HCT116 (cell line): ENCODE results near the gene VTN. TPM values are rescaled to one million over a fixed set of nuclear protein-coding genes. Genes with fewer than 3 reads are reported as not detected.
A peak's percentile ranks its signal among the peaks of the same experiment; 100 is the strongest.

Experiments used
- ATAC-seq: fragments of 200-7000 bp; cut with Tn5 transposase; 2 replicates; pipeline ENCODE4 v1.9.1; 2020; ENCODE audit warnings: mild to moderate bottlenecking, moderate library complexity
- BruUV-seq: library from RNA; stranded (reverse); fragments of 400-500 nt; replicated peaks from 2 replicates; lab custom pipeline; 2021; lab: Mats Ljungman, UMichigan
- CTCF ChIA-PET: fragments of 300-600 bp; sonication (Branson Sonifier 250); formaldehyde crosslinking; loops from one replicate; lab custom pipeline; 2021; ENCODE audit warnings: antibody characterized with exemption; lab: Charles Lee
- POLR2A ChIA-PET: fragments of 300-600, 350-600 bp; sonication (Branson Sonifier 250); formaldehyde crosslinking; loops from one replicate; lab custom pipeline; 2021; ENCODE audit warnings: antibody characterized with exemption; lab: Charles Lee
- RAD21 ChIA-PET, 2 experiments: fragments of 300-600 bp; sonication (Branson Sonifier 250); formaldehyde crosslinking; loops; one replicate each; lab custom pipeline; 2023; ENCODE audit warnings: low total read pairs in 2 of 2; ENCODE audit not compliant: uncharacterized antibody in 2 of 2, unreplicated experiment in 2 of 2, low non-redundant PET in 1 of 2; lab: Charles Lee
- DNase-seq: peaks from one replicate; pipeline ENCODE4 v3.0.0-alpha.2; 2010; ENCODE audit warnings: low read depth, low spot score
- H2AFZ ChIP-seq: fragments of 200-600 bp; shearing (Covaris generic), sonication (generic); 2 replicates; pipeline ENCODE4 v1.6.1; 2017; ENCODE audit warnings: low read depth, mixed run types, mixed read lengths, antibody characterized with exemption, low read length; ENCODE audit not compliant: poor library complexity, severe bottlenecking
- H3K27ac ChIP-seq: 2 replicates; pipeline ENCODE4 v1.5.1; 2012; ENCODE audit warnings: low read depth, low read length
- H3K27me3 ChIP-seq: fragments of 200-600 bp; sonication (generic); 2 replicates; pipeline ENCODE4 v1.6.1; 2016; ENCODE audit warnings: mixed run types, low read length, mixed read lengths; ENCODE audit not compliant: insufficient read depth
- H3K36me3 ChIP-seq, 2 experiments: fragments of 200-500 bp in 1 of 2; fragments of 200-600 bp in 1 of 2; sonication (Bioruptor generic) in 1 of 2; sonication (generic) in 1 of 2; 2 replicates each; pipeline versions ENCODE4 v1.5.1 to v1.6.1; 2014 to 2016; ENCODE audit warnings: low read length in 2 of 2, inconsistent platforms in 1 of 2, mixed read lengths in 1 of 2, mixed run types in 1 of 2; ENCODE audit not compliant: insufficient read depth in 2 of 2, control insufficient read depth in 1 of 2
- H3K4me1 ChIP-seq, 2 experiments: fragments of 200-600 bp in 1 of 2; sonication (generic) in 1 of 2; 2 replicates each; pipeline versions ENCODE4 v1.5.1 to v1.6.1; 2012 to 2017; ENCODE audit warnings: low read length in 2 of 2, inconsistent platforms in 1 of 2, mild to moderate bottlenecking in 1 of 2, mixed read lengths in 1 of 2, mixed run types in 1 of 2, moderate library complexity in 1 of 2; ENCODE audit not compliant: insufficient read depth in 2 of 2, control insufficient read depth in 1 of 2
- H3K4me2 ChIP-seq: fragments of 200-600 bp; sonication (generic); 2 replicates; pipeline ENCODE4 v1.6.1; 2017; ENCODE audit warnings: mixed run types, low read length, mixed read lengths
- H3K4me3 ChIP-seq, 2 experiments: fragments of 200-600 bp in 1 of 2; sonication (generic) in 1 of 2; replicated peaks in 1 of 2; 2 replicates each; pipeline ENCODE4 v1.5.1; 2011 to 2016; ENCODE audit warnings: low read length in 2 of 2, control low read depth in 1 of 2, low read depth in 1 of 2, mild to moderate bottlenecking in 1 of 2, mixed read lengths in 1 of 2, mixed run types in 1 of 2
- H3K79me2 ChIP-seq: fragments of 200-600 bp; sonication (generic); 2 replicates; pipeline ENCODE4 v1.6.1; 2017; ENCODE audit warnings: mild to moderate bottlenecking, mixed run types, low read length, moderate library complexity, mixed read lengths; ENCODE audit not compliant: insufficient read depth
- H3K9ac ChIP-seq: fragments of 200-600 bp; sonication (generic); 2 replicates; pipeline ENCODE4 v1.6.1; 2016; ENCODE audit warnings: low read length, mixed read lengths
- H3K9me2 ChIP-seq: fragments of 200-600 bp; sonication (generic), shearing (Covaris generic); 2 replicates; pipeline ENCODE4 v1.6.1; 2017; ENCODE audit warnings: mixed run types, mild to moderate bottlenecking, moderate library complexity; ENCODE audit not compliant: insufficient read depth
- H3K9me3 ChIP-seq, 2 experiments: fragments of 200-500 bp in 1 of 2; fragments of 200-600 bp in 1 of 2; sonication (Bioruptor generic) in 1 of 2; sonication (generic) in 1 of 2; 2 replicates each; pipeline ENCODE4 v1.6.1; 2014 to 2017; ENCODE audit warnings: low read length in 2 of 2, mixed read lengths in 2 of 2, inconsistent platforms in 1 of 2, low read depth in 1 of 2, mild to moderate bottlenecking in 1 of 2, mixed run types in 1 of 2, moderate library complexity in 1 of 2; ENCODE audit not compliant: control insufficient read depth in 1 of 2, insufficient read depth in 1 of 2
- H4K20me1 ChIP-seq: fragments of 200-600 bp; sonication (generic), shearing (Covaris generic); 2 replicates; pipeline ENCODE4 v1.6.1; 2017; ENCODE audit warnings: mixed run types, mild to moderate bottlenecking, moderate library complexity; ENCODE audit not compliant: insufficient read depth
- ATF3 ChIP-seq: IDR thresholded peaks from 2 replicates; pipeline ENCODE4 v1.6.1; 2012
- CTCF ChIP-seq, 3 experiments: fragments of 200-600 bp in 1 of 3; sonication (generic) in 1 of 3; IDR thresholded peaks in 2 of 3; conservative IDR thresholded peaks in 1 of 3; 2 replicates each; pipeline ENCODE4 v1.5.1; 2012 to 2017; ENCODE audit warnings: low read depth in 2 of 3, low read length in 2 of 3, antibody characterized with exemption in 1 of 3, borderline replicate concordance in 1 of 3, control low read depth in 1 of 3, mild to moderate bottlenecking in 1 of 3, mixed read lengths in 1 of 3, mixed run types in 1 of 3, moderate library complexity in 1 of 3; ENCODE audit not compliant: insufficient read depth in 1 of 3
- EZH2 ChIP-seq: fragments of 200-600 bp; sonication (generic); IDR thresholded peaks from 2 replicates; pipeline ENCODE4 v1.6.1; 2017; ENCODE audit warnings: antibody characterized with exemption, mixed run types
- JUND ChIP-seq: IDR thresholded peaks from 2 replicates; pipeline ENCODE4 v1.6.1; 2012
- REST ChIP-seq: IDR thresholded peaks from 2 replicates; pipeline ENCODE4 v1.6.1; 2012; ENCODE audit warnings: low read depth
- TCF7L2 ChIP-seq: IDR thresholded peaks from 2 replicates; pipeline ENCODE4 v1.7.0; 2011; ENCODE audit warnings: borderline replicate concordance, inconsistent platforms; ENCODE audit not compliant: insufficient read depth, insufficient read length; ENCODE audit errors: extremely low read depth
- ZNF274 ChIP-seq: fragments of 200-500 bp; sonication (Bioruptor generic); IDR thresholded peaks from 2 replicates; pipeline ENCODE4 v1.6.1; 2014; ENCODE audit warnings: mild to moderate bottlenecking, low read depth, low read length, inconsistent platforms
- intact Hi-C: fragments of 100-400 bp; cut with micrococcal nuclease; formaldehyde crosslinking; loops from 2 replicates; pipeline ENCODE4 v1.10.0; 2022
- total RNA-seq: library from RNA; stranded (reverse); gene quantifications from one replicate; pipeline ENCODE4 v1.2.1, GENCODE V29; 2021; ENCODE audit not compliant: unreplicated experiment
- TF ChIP-seq, protein P1 (sequence below): IDR thresholded peaks from 2 replicates; pipeline ENCODE4 v1.6.1; 2012

Gene VTN
- total RNA-seq, 1 experiment from 2014 or later: 1.5 TPM

- ChIA-PET RAD21 (no interaction called here), CTCF (no interaction called here), POLR2A (no interaction called here)
- no peak overlapping the region for H3K9ac ChIP-seq
- H3K9me2 ChIP-seq: no peaks in the 10 kb centered on the region
- H3K9me3 ChIP-seq: no peaks in the 10 kb centered on the region
- intact Hi-C loops: no loop called here
- no peak overlapping the region for H2AFZ ChIP-seq
- no peak overlapping the region for H3K27ac ChIP-seq
- H3K4me2 ChIP-seq: 0 out of 2 replicates have a peak overlapping the region, but pooled peaks have one; percentile 7
- no TSS peak for BruUV-seq
- DNase-seq (no peak), ATAC-seq (peak; percentile 21; the same call in 1 of the 2 replicates)
- H3K27me3 ChIP-seq: no peaks in the 10 kb centered on the region
- H3K4me1 ChIP-seq: peaks cover 0 to 9% of the 10 kb centered on the region in 2 experiments; a peak in 2 of 4 replicates
- H3K79me2 ChIP-seq: no peaks in the 10 kb centered on the region
- no peak overlapping the region for H3K4me3 ChIP-seq
- TF ChIP-seq, protein P1, sequence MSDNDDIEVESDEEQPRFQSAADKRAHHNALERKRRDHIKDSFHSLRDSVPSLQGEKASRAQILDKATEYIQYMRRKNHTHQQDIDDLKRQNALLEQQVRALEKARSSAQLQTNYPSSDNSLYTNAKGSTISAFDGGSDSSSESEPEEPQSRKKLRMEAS: no peak
- 0 out of 6 replicates have a peak, but pooled peaks of 1 of the 3 experiments have one; percentile 0 for TF ChIP-seq CTCF (IDR thresholded peaks at IDR 0.05 in 2 of 3, conservative IDR thresholded peaks at IDR 0.05 in 1 of 3; ENCODE audit: borderline replicate concordance in 1 of 3, insufficient read depth in 1 of 3, low read depth in 2 of 3, low read length in 2 of 3)
- no peak for TF ChIP-seq TCF7L2
- TF ChIP-seq EZH2: no peak
- H4K20me1 ChIP-seq: no peaks in the 10 kb centered on the region
- peaks cover 45 to 58% of the 10 kb centered on the region in 2 experiments for H3K36me3 ChIP-seq
Observed at GRCh38 chr17:28347261-28347891, 22.7 kb downstream of the VTN start.

GRCh38 chr17:28346746-28347246 lies 23.3 kb downstream of the VTN start:
- RAD21 ChIA-PET: no interaction called here
- H3K9me2 ChIP-seq: no peaks in the 10 kb centered on the region
- intact Hi-C loops: no loop called here
- no peaks in the 10 kb centered on the region for H3K79me2 ChIP-seq
- no peak overlapping the region for H2AFZ ChIP-seq
- no peaks in the 10 kb centered on the region for H3K9me3 ChIP-seq
- no peak overlapping the region for H3K9ac ChIP-seq
- peaks cover 48 to 61% of the 10 kb centered on the region in 2 experiments for H3K36me3 ChIP-seq
- POLR2A ChIA-PET: no interaction called here
- H3K27me3 ChIP-seq: no peaks in the 10 kb centered on the region
- DNase-seq (no peak), ATAC-seq (peak; percentile 50; the same call in 1 of the 2 replicates)
- CTCF ChIA-PET: no interaction called here
- 0 out of 2 replicates have a peak overlapping the region, but pooled peaks have one; percentile 7 for H3K4me2 ChIP-seq
- no peak overlapping the region for H3K27ac ChIP-seq
- no peaks in the 10 kb centered on the region for H4K20me1 ChIP-seq
- peaks cover 0 to 9% of the 10 kb centered on the region in 2 experiments; a peak in 2 of 4 replicates for H3K4me1 ChIP-seq
- H3K4me3 ChIP-seq: no peak overlapping the region
- BruUV-seq: no TSS peak
- TF ChIP-seq REST (no peak), JUND (no peak), CTCF (IDR thresholded peaks at IDR 0.05 in 2 of 3, conservative IDR thresholded peaks at IDR 0.05 in 1 of 3; ENCODE audit: borderline replicate concordance in 1 of 3, insufficient read depth in 1 of 3, low read depth in 2 of 3, low read length in 2 of 3) (peak; percentile 11 to 38 (median 33); a peak in 3 of 6 replicates), ZNF274 (no peak), ATF3 (no peak)
